IPS-20b (cell line): ENCODE measurements around the gene SLC6A12.

Experiments used
- H3K27ac ChIP-seq: one replicate; pipeline ENCODE4 v1.5.1; 2013; ENCODE audit warnings: low read length
- H3K27me3 ChIP-seq: 2 replicates; pipeline ENCODE4 v1.6.1; 2013; ENCODE audit warnings: mild to moderate bottlenecking, low read length, inconsistent platforms; ENCODE audit not compliant: insufficient read depth
- H3K36me3 ChIP-seq: 2 replicates; pipeline ENCODE4 v1.6.1; 2013; ENCODE audit warnings: low read depth, mild to moderate bottlenecking, inconsistent platforms, low read length, moderate library complexity; ENCODE audit not compliant: insufficient read depth
- H3K4me1 ChIP-seq: 2 replicates; pipeline ENCODE4 v1.6.1; 2013; ENCODE audit warnings: mild to moderate bottlenecking, control low read depth, inconsistent platforms, low read length, moderate library complexity; ENCODE audit not compliant: insufficient read depth
- H3K4me3 ChIP-seq: 2 replicates; pipeline ENCODE4 v1.5.1; 2013; ENCODE audit warnings: mild to moderate bottlenecking, low read length, inconsistent platforms
- H3K9ac ChIP-seq: 2 replicates; pipeline ENCODE4 v1.6.1; 2013; ENCODE audit warnings: low read depth, mild to moderate bottlenecking, inconsistent platforms, low read length, moderate library complexity
- H3K9me3 ChIP-seq: 2 replicates; pipeline ENCODE4 v1.6.1; 2013; ENCODE audit warnings: mild to moderate bottlenecking, low read depth, low read length, inconsistent platforms; ENCODE audit not compliant: insufficient read depth

The SLC6A12 gene

GRCh38 chr12:212715-213526, 1.0 kb downstream of the SLC6A12 start:
- Histone ChIP-seq H3K36me3 (no peaks in the 10 kb centered on the region), H3K9ac (no peak overlapping the region), H3K4me1 (peaks cover 11% of the 10 kb centered on the region), H3K27ac (no peak overlapping the region), H3K9me3 (no peaks in the 10 kb centered on the region), H3K27me3 (peaks cover 85% of the 10 kb centered on the region), H3K4me3 (no peak overlapping the region)

DNA sequence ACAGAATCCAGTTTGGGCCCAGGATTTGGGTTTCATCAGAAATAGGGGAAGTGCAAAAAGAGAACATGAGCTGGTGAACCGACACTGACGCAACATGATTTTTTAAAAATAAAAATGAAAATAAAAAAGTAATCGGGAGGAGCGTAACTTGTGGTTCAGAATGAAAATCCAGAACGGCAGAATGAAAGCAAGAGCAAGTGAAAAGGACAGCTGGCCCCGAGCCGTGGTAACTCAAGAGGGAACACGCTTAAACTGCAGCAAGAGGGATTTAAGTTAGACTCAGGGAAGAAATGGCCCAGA, 1.6 kb downstream of the SLC6A12 start:
- Histone ChIP-seq H3K9ac (no peak overlapping the region), H3K4me1 (peaks cover 11% of the 10 kb centered on the region), H3K36me3 (no peaks in the 10 kb centered on the region), H3K27ac (no peak overlapping the region), H3K27me3 (peaks cover 91% of the 10 kb centered on the region), H3K4me3 (no peak overlapping the region), H3K9me3 (no peaks in the 10 kb centered on the region)

DNA sequence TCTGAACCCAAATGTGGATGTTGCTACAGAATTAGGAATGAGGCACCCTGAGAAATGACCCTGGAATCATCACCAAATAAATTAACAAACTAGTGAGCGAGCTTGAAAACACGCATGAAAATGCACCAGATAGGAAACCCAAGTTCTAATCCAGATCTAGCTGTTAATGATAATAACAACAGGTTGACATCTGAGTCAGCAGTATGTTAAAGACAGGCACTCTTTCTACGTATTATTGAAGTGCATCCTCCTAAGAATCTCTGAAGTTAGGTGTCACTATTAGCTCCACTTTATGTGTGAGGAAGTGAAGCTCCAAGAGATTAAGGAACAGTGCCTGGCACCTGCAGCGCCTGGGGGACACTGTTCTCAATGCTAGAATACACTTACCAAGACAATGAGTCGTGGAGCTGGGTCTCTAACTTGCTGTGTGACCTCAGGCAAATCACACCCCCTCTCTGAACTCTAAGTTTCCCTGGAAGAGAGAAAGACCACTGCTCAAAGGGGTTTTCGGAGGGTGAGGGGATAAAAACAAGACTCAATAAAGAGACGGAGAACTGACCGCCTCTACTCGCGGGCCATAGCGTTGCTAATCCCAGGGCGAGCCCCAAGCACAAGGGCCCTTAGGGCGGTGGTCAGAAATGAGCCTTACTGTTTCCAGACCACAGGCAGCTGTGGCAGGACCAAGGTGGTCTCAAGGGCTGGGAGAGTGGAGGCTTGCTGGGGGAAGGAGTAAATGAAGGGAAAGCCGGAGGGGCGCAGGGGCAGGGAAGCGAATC, 2.1 kb downstream of the SLC6A12 start:
- no peak overlapping the region for H3K4me3 ChIP-seq
- no peaks in the 10 kb centered on the region for H3K36me3 ChIP-seq
- H3K4me1 ChIP-seq = peaks cover 11% of the 10 kb centered on the region
- H3K9ac ChIP-seq = no peak overlapping the region
- H3K27me3 ChIP-seq = peaks cover 95% of the 10 kb centered on the region
- H3K9me3 ChIP-seq = no peaks in the 10 kb centered on the region
- no peak overlapping the region for H3K27ac ChIP-seq

GRCh38 chr12:211142-211465, 2.9 kb downstream of the SLC6A12 start:
- Histone ChIP-seq H3K9me3 (no peaks in the 10 kb centered on the region), H3K9ac (no peak overlapping the region), H3K27me3 (peaks cover 96% of the 10 kb centered on the region), H3K4me1 (peaks cover 11% of the 10 kb centered on the region), H3K4me3 (no peak overlapping the region), H3K36me3 (no peaks in the 10 kb centered on the region), H3K27ac (no peak overlapping the region)

DNA sequence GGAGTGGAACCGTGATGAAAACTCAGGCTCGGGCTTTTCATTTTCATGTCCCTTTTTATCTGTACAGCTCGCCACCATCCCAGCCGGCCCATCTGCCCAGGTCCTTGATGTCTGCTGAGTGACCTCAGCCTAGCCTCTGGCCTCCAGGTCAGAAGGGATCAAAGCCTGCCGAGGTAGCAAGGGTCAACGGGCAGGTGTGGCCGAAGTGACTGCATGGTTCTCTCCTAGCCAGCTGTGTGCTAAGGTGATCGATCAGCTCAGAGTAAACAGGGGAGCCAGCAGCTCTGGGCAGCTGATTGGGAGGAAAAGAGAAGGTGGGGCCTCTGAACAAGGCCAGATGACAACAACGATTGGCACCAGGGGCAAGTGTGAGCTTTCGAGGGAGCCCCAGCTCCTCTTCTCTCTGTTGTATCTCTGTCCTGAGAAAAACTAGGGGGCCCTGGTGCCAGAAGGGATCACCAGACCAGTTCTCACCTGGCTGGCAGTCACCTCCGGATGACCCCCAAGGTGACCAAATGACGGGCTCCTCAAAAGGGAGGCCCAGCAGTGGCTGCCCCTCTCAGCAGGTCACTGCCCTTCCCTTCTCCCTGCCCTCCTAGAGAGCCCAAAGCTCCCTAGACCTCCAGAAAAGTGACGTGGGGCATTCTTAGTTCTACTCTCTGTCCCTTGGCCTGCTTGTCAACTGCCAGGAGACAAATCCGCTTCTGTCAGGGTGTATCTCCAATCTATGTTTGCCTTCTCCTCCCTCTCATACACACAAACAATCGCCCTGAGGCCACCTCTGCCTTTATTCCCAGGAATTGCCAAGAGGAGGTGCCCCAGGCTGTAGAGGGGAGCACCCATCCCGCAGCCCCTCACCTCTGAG, 3.4 kb downstream of the SLC6A12 start:
- Histone ChIP-seq H3K27ac (no peak overlapping the region), H3K4me3 (no peak overlapping the region), H3K27me3 (peaks cover 100% of the 10 kb centered on the region), H3K9ac (no peak overlapping the region), H3K36me3 (no peaks in the 10 kb centered on the region), H3K9me3 (no peaks in the 10 kb centered on the region), H3K4me1 (peaks cover 11% of the 10 kb centered on the region)

DNA sequence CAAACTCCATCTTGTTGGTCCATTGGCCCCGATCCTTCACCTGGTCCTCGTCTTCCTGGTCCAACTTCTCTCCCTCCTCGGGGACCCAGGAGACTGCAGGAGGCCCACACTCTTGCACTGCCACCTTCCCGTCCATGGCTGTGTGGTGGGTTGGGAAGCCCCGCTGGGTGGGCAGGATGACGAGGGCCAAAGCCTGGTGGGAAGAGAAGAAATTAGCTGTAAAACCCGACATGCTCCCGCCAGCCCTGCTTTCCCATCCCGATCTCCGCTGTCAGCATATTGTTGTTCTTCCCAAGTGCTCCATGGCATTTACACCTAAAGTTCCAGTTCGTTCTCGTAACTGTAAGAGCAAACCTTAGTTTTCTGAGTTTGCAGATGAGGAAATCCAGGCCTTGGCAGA, 4.1 kb downstream of the SLC6A12 start:
- peaks cover 11% of the 10 kb centered on the region for H3K4me1 ChIP-seq
- H3K9ac ChIP-seq = no peak overlapping the region

DNA sequence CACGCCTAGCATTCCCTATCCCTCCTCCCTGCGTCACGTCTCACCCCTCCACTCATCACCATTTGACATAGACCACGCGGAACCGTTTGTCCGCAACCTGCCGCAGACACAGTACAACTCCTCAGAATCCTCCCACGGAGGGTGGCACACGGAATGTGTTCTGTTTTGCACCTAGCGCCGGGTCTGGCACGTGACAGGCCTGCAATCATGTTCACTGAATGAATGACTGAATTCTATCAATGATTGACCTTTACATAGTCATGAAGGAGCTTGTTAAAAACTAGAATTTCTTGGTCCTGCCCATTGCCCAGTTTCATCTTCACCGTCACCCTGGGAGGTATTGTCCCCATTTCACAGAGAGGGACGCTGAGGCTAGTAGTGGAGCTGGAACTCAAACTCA, 4.7 kb downstream of the SLC6A12 start:
- H3K4me3 ChIP-seq = no peak overlapping the region
- peaks cover 8% of the 10 kb centered on the region for H3K4me1 ChIP-seq
- H3K27ac ChIP-seq = no peak overlapping the region
- H3K27me3 ChIP-seq = peaks cover 100% of the 10 kb centered on the region
- no peaks in the 10 kb centered on the region for H3K36me3 ChIP-seq
- H3K9me3 ChIP-seq = no peaks in the 10 kb centered on the region
- no peak overlapping the region for H3K9ac ChIP-seq

More for the DNA sequence above, 4.1 kb downstream of the SLC6A12 start:
- no peak overlapping the region for H3K27ac ChIP-seq
- H3K27me3 ChIP-seq = peaks cover 100% of the 10 kb centered on the region
- no peaks in the 10 kb centered on the region for H3K36me3 ChIP-seq
- no peak overlapping the region for H3K4me3 ChIP-seq
- H3K9me3 ChIP-seq = no peaks in the 10 kb centered on the region

DNA sequence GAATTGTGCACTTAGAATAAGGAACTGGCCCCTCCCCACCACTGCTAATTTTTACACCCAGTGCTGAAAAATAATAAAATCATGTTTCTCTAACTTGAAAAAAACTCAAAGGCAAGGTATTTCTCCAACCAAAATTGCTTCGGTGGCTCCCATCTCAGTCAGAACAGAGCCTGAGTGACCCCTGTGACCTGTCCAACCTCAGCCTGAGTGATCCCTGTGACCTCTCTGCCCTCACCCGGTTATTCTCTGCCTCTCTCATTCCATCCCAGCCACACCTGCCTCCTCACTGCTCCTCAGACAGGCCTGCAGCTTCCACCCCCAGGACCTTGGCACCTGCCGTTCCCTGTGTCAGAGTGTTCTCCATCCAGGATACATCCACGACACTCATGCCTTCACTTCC, 5.1 kb downstream of the SLC6A12 start:
- H3K4me3 ChIP-seq = no peak overlapping the region
- H3K27me3 ChIP-seq = peaks cover 100% of the 10 kb centered on the region
- no peak overlapping the region for H3K9ac ChIP-seq
- H3K4me1 ChIP-seq = peaks cover 7% of the 10 kb centered on the region; the same call in 1 of the 2 replicates
- no peaks in the 10 kb centered on the region for H3K36me3 ChIP-seq
- H3K9me3 ChIP-seq = no peaks in the 10 kb centered on the region
- H3K27ac ChIP-seq = no peak overlapping the region

- Histone ChIP-seq H3K27me3 (peaks cover 100% of the 10 kb centered on the region), H3K27ac (no peak overlapping the region)
Observed at GRCh38 chr12:207804-208203, 6.2 kb downstream of the SLC6A12 start.

GRCh38 chr12:206746-207440, 7.1 kb downstream of the SLC6A12 start:
- peaks cover 100% of the 10 kb centered on the region for H3K27me3 ChIP-seq

More at GRCh38 chr12:207804-208203, 6.2 kb downstream of the SLC6A12 start:
- no peak overlapping the region for H3K4me3 ChIP-seq
- no peaks in the 10 kb centered on the region for H3K9me3 ChIP-seq
- H3K4me1 ChIP-seq = peaks cover 4% of the 10 kb centered on the region; the same call in 1 of the 2 replicates
- H3K36me3 ChIP-seq = no peaks in the 10 kb centered on the region
- H3K9ac ChIP-seq = no peak overlapping the region

DNA sequence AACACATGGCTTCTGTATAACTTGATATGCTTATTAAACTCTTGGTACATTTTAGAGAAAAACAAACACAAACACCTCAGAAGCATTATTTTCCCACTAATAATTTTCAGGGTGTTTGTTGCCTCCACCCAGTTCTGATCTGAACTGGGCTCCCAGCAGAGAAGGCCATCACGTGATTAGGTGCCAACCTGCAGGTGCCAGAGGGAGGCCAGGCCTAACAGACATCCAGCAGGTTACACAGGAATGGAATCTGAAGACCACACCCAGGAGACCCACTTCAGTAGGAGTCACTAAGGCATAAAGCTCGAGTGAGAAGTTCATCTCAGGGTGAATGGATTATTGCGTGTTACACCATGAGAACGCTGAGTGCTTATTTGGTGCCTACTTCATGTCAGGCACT, 8.9 kb downstream of the SLC6A12 start:
- H3K36me3 ChIP-seq = no peaks in the 10 kb centered on the region
- H3K27ac ChIP-seq = no peak overlapping the region
- H3K9me3 ChIP-seq = no peaks in the 10 kb centered on the region
- H3K4me3 ChIP-seq = no peak overlapping the region
- H3K9ac ChIP-seq = no peak overlapping the region
- peaks cover 98% of the 10 kb centered on the region for H3K27me3 ChIP-seq
- H3K4me1 ChIP-seq = peaks cover 7% of the 10 kb centered on the region; the same call in 1 of the 2 replicates

More at GRCh38 chr12:206746-207440, 7.1 kb downstream of the SLC6A12 start:
- H3K4me1 ChIP-seq = peaks cover 7% of the 10 kb centered on the region; the same call in 1 of the 2 replicates
- no peaks in the 10 kb centered on the region for H3K9me3 ChIP-seq
- H3K4me3 ChIP-seq = no peak overlapping the region
- H3K27ac ChIP-seq = no peak overlapping the region
- no peak overlapping the region for H3K9ac ChIP-seq
- H3K36me3 ChIP-seq = no peaks in the 10 kb centered on the region
